Stimulated activated CD4-positive, alpha-beta T cell treated with anti-CD3 and anti-CD28 coated beads, Interleukin-4, amount 100 ng/mL, for 48 hours (primary cell): ENCODE results near the gene TMEM98.
"Not testable (repeated sequence)": the region's sequence is repeated elsewhere in the genome, so short reads cannot be mapped to it uniquely, and the experiment has no call there.

Experiments used
- DNase-seq, 2 donors: peaks; one replicate each; pipeline ENCODE4 v3.0.0-alpha.2; 2020; ENCODE audit warnings: low read depth in 2 of 2

Gene TMEM98

GRCh38 chr17:32915245-32915644, 12.7 kb upstream of the TMEM98 start:
- no peak for DNase-seq

- no peak for DNase-seq
Measured at GRCh38 chr17:32916134-32916533, 11.8 kb upstream of the TMEM98 start.

DNA sequence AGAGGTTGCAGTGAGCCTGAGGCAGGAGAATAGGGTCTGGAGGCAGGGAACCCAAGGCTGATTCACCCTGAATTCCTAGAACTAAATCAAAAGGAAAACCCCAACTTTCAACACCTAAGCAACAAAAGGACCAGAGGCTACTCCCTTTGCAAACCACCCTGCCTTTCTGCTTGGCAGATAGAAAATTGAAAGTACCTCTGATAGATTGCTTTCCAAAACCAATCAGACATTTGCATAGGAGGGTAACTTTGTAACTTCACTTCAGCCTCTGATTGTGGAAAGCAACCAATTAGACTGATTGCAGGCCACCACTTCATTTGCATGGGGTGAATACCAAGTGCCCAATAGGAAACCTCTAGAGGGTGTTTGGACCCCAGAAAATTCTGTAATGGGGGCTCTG, 10.9 kb upstream of the TMEM98 start:
- DNase-seq: no peak

GRCh38 chr17:32917842-32918241, 10.1 kb upstream of the TMEM98 start:
- DNase-seq: no peak

DNA sequence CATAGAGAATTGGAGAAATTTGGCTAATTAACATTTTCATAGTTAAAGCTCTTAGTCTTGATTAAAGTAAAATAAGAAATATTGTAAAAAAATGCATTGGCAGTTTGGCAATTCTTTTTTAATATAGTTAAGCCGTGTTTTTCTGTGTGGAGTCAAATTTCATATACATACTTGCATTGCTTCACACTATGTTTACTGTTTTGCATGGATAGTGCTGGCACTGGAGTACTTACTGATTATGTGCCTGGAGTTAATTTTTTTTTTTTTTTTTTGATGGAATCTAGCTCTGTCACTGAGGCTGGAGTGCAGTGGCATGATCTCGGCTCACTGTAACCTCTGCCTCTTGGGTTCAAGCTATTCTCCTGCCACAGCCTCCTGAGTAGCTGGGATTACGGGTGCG, 8.1 kb upstream of the TMEM98 start:
- DNase-seq: not testable (repeated sequence)

DNA sequence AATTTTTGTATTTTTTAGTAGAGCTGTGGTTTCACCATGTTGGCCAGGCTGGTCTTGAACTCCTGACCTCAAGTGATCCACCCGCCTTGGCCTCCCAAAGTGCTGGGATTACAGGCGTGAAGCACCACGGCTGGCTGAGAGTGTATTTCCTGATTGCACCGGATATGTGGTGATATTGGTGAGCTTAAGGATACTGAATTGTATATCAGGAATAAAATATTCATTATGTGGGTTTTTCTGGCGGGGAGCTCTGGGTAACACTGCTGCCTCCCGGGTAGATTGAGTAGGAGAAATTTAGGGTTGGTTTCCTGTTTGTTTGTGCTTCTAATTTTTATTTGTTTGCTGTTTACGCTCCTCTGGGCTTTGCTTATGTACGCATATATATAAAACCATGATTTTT, 7.7 kb upstream of the TMEM98 start:
- no peak for DNase-seq

DNA sequence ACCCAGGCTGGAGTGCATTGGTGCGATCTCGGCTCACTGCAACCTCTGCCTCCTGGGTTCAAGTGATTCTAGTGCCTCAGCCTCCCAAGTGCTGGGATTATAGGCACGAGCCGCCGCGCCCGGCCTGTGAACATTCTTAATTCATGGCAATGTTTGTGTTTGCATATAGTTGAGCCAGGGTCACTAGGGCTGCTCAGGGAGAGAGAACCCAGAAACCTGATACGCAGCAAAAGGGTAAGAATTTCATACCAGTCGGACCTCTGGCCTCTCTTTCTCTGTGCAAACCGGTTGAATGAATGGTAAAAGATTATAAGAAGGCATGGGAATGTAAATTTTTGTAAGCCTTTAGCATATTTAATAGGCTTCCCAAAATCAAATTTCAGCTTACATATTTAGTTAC, 6.9 kb upstream of the TMEM98 start:
- DNase-seq: no peak

GRCh38 chr17:32923905-32924304, 4.0 kb upstream of the TMEM98 start:
- DNase-seq: not testable (repeated sequence)

GRCh38 chr17:32926183-32926582, 1.8 kb upstream of the TMEM98 start:
- no peak for DNase-seq

DNA sequence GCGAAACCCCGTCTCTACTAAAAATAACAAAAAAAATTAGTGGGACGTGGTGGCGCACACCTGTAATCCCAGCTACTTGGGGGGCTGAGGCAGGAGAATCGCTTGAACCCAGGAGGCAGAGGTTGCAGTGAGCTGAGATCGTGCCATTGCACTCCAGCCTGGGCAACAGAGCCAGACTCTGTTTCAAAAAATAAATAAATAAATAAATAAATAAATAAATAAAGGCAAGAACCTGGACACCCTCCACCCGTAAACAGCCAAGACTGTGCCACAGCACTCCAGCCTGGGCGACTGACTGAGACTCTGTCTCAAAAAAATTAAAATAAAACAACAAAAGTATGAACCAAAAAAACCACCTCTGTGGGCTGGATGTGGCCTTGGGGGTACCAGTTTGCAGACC, 1.2 kb upstream of the TMEM98 start:
- not testable (repeated sequence) for DNase-seq

- DNase-seq: no peak
Measured at GRCh38 chr17:32927201-32927723, 691 bp upstream of the TMEM98 start.

DNA sequence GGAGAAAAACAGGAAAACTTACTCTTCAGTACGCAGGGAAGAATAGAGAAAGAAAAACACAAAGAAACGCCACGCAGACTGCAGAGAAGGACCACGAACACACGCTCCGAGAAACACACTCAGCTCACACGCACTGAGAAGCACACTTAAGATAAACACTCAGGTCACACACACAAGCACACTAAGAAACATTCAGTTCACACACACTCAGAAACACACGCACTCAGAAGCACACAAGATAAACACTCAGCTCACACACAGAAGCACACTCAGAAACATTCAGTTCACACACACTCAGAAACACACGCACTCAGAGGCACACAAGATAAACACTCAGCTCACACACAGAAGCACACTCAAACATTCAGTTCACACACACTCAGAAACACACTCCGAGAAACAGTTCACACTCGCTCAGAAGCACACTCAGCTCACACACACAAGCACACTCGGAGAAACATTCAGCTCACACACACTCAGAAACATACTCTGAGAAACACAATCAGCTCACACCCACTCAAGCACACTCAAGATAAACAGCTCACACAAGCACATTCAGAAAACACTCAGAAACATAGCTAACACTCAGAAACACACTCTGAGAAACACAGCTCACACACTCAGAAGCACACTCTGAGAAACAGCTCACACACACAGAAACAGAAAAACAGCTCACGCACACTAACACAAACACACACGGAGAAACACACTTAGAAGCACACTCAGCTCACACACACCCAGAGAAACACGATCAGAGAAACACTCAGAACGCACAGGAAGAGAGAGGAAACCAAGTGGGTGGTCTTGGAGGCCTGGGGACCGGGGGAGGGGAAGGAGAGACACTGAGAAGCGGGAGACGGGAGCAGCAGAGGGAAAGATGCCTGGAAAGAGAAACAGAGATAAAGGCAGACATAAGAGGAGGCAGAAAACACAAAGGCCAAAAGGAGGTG, 908 bp downstream of the TMEM98 start:
- DNase-seq: no peak

GRCh38 chr17:32929588-32929987, 1.6 kb downstream of the TMEM98 start:
- no peak for DNase-seq

GRCh38 chr17:32930512-32930911, 2.6 kb downstream of the TMEM98 start:
- no peak for DNase-seq

GRCh38 chr17:32931686-32932085, 3.7 kb downstream of the TMEM98 start:
- DNase-seq: no peak

GRCh38 chr17:32933881-32934280, 5.9 kb downstream of the TMEM98 start:
- no peak for DNase-seq

DNA sequence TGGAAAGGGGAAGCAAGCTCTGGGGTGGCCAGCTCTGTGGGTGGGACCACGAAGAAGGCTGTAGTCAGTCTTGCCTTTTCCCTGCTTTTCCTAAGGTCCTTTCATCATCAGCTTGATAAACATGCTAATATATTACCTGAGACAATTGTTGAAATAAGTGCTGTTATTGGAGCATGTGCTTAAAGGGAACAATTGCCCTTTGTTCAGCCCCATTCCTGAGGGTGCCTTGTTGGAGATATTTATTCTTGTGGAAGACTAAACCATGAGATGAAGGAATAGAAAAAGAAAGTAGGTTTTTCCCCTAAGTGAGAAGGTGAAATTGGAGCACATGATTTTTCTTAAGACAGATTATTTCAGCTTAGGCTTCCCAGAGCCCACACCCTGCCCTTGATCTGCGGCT, 7.8 kb downstream of the TMEM98 start:
- DNase-seq: no peak

DNA sequence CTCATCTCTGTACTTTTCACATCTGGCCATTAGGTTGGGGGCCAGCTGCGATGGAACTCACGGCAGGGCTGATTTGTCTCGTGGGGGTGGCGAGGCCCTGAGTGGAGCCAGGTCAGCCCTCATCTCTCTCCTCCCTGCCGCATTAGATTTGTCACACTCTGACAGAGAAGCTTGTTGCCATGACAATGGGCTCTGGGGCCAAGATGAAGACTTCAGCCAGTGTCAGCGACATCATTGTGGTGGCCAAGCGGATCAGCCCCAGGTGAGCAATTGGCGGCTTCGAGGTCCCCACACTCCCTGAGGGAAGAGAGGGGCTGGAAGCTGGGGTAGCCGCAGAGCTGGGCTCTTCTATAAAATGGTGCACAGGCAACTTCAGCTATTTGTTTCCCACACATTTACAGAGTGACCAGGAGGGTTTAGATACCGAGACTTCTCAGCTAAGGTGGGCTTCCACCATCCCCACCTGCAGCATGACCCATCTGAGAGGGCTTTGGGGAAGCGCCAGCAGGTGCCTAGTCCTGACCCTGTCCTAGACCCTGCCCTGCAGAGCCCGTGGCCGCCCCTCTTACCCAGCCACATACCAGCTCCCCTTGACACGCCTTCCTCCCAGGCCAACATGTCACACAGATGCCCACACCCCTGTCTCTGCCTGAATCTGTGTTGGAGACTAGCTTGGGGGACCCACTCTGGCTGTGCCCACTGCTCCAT, 8.4 kb downstream of the TMEM98 start:
- no peak for DNase-seq

- DNase-seq: peak; percentile 56 to 64
Measured at GRCh38 chr17:32936894-32937500, 9.0 kb downstream of the TMEM98 start.

GRCh38 chr17:32940706-32941390, 12.9 kb downstream of the TMEM98 start:
- no peak for DNase-seq

DNA sequence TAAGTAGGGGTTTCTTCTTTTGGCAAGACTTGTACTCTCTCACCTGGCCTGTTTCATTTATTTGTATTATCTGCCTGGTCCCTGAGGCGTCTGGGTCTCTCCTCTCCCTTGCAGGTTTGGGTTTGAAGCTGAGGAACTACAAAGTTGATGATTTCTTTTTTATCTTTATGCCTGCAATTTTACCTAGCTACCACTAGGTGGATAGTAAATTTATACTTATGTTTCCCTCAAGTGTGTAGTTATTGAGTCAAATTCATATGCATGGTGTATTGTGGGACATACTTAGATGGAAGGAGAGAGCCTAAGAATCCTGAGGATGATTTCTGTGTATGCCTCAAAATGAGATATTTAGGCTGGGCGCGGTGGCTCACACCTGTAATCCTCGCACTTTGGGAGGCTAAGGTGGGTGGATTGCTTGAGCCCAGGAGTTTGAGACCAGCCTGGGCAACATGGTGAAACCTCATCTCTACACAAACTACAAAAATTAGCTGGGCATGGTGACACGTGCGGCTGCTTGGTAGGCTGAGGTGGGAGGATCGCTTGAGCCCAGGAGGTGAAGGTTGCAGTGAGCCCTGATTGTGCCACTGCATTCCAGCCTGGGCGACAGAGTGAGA, 13.6 kb downstream of the TMEM98 start:
- no peak for DNase-seq
